HG03060 (cell line): ENCODE data around the gene RTP5.

Experiments
- ATAC-seq: cut with Tn5 transposase; IDR thresholded peaks from one replicate; pipeline ENCODE4 v1.9.1; 2021; ENCODE audit warnings: low read depth, moderate number of reproducible peaks; ENCODE audit not compliant: unreplicated experiment

The RTP5 gene

DNA sequence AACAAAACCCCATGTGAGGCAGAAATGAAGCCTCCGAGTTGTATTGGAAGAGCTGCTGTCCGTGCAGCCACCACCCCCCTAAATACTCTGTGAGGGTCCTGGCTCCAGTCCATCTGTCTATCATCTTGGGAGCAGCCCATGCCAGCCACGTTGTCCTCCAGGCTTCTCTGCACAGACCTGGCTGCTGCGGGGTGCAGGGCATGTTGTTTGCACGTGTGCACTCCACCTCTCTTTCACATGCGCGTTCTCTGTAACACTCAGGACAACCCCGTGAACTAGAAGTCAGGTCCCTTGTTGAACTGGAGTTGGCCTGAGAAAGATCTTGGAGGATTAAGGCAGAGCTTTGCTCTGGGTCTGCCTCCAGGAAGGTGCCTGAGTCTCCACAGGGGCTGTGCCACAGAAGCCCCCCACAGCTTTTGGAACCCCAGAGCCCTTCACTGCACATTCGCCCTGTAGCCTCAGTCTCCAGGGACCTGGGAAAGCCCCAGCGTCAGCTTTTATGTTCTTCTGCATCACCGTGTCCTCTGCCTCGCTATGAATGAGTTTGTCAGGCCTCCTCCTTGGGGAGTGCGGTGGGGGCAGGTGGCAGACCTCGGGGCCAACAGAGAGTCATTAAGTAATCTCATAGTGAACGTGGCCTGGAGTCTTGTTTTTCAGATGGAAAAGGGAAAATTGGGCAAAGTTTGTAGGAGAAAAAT lies 16.6 kb downstream of the RTP5 start:
- no peak for ATAC-seq

DNA sequence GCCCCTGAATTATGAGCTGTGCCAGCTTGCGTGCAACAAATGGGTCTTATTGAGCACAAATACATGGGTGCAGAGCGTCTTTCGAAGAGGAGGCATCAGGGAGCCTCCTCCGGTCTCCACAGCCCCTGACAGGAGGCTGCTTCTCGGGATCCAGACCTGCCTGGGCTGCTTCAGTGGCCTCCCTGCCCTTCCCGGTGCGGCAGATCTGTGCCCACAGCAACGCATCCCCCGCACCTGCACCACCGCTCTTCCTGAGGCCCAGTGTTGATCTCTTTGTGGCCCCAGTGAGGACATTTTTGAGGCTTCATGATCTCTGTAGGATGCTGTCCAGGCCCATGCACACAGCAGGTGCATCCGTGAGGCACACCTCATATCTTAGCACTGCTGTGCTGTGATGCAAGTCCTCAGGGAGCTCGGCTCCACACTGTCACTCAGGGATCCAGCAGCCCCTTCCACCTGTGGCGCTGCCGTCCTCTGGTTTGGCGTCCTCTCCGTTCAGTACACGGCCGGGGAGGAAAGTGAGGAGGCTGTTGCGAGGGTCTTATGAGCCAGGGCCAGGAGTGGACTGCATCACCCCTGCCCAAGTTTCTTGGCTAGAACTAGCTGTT lies 17.4 kb downstream of the RTP5 start:
- ATAC-seq = no peak

DNA sequence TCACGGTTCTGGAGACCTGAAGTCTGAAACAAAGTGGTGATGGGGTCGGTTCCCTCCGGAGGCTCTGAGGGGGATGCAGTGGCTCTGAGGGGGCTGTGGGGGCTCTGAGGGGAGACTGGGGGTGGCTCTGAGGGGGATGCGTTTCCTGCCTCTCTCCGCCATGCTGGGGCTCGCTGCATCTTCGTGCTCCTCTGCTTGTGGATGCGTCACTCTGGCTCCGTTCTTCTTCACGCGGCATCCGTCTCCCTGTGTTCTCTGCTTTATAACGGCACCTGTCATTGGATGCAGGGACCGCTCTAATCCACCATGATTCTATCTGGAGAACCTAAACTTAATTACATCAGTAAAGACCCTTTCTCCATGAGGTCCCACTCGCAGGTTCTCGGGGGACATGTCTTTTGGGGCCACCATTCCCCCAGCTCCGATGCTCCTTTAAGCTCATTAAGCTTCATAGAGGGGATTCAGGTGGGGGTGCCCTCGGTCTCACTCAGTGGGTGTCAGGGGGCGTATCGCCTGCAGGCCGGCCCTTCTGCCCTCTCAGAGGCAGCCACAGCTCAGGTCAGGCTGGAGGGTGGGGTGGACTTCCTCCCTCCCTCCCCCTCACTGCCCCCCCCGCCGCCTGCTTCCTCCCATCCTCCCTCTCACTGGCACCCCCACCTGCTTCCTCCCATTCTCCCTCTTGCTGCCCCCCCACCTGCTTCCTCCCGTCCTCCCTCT lies 18.4 kb downstream of the RTP5 start:
- no peak for ATAC-seq

DNA sequence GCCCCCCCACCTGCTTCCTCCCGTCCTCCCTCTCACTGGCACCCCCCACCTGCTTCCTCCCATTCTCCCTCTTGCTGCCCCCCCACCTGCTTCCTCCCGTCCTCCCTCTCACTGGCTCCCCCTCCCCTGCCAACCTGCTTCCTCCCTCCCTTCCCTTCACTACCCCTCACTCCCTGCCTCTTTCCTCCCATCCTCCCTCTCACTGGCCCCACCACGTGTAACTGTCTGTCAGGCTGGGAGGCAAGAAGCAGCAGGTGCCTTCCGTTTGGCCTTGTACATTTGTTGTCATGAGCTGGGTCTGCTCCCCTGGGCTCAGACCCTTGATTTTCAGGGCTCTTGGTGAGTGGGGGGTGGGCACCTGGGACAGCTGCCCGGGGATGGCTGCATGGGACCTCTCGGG lies 19.1 kb downstream of the RTP5 start:
- ATAC-seq = no peak

DNA sequence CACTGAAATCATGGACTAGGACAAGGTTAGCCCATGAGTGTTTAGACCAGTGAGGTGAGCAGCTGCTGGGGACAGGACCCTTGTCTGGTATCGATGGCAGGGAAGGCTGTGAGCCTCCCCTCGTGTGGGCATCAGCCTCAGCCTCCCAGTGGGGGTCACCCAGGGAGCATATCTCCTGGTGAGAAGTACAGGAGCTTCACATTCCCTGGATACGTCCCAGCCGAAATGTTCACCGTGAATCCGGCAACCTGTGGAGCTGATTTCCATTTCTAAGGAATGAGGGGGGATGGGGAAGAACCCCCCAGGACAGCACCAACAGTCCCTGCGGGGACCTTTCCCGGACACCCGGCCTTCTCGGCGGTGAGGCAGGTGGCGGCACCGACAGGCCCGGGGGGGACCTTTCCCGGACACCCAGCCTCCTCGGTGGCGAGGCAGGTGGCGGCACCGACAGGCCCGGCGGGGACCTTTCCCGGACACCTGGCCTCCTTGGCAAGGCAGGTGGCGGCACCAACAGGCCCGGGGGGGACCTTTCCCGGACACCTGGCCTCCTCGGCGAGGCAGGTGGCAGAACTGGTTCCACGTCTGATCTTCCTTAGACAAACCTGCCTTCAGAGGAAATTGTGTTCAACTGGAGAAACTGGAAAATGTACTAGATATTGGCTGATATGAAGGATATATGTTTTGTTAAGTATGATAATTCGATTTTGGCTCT lies 21.2 kb downstream of the RTP5 start:
- ATAC-seq = no peak

DNA sequence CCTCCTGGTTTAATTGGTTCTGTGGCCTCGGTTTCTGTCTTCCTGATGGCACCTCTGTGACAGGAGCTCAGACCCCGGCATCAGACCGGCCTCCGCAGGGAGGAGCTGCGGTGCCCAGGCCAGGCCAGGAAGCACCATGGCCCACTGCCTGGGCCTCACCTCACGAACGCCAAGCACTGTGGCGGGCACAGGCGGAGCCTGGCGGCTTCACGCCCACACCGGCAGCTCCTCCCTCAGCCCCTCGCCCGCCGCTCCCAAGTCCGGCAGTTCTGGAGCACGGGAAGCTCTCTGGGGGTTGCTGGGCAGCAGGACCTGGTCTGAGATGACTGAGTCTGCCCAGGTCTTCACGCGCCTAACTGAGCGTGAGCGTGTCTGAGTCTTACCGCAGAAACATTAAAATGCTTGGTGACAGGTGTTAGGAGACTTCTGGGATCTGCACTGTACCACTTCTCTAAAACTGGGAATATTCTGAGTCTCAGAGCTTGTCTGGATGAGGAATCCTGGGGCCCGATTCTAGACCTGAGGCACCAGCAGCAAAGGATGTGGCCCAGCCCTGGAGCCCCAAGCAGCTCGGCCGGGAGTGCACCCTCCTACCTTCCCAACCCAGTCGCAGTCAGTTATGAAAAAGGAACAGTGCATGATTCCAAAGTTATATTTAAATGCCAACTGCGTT lies 21.9 kb downstream of the RTP5 start:
- ATAC-seq = no peak

DNA sequence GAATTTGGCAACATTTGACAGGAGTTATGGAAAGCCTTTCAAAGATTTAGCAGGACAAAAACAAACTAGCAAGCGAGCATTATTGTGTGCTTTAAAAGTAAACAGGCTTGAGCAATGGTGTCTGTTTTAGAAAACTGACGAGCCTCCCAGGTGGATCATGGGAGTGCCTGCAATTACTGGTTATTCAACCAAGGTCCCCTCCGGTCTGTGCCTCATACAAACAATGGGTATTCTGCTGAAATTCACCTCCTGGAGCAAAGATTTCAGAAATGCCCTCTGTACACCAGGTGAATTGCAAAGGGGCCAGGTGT lies 22.4 kb downstream of the RTP5 start:
- no peak for ATAC-seq

DNA sequence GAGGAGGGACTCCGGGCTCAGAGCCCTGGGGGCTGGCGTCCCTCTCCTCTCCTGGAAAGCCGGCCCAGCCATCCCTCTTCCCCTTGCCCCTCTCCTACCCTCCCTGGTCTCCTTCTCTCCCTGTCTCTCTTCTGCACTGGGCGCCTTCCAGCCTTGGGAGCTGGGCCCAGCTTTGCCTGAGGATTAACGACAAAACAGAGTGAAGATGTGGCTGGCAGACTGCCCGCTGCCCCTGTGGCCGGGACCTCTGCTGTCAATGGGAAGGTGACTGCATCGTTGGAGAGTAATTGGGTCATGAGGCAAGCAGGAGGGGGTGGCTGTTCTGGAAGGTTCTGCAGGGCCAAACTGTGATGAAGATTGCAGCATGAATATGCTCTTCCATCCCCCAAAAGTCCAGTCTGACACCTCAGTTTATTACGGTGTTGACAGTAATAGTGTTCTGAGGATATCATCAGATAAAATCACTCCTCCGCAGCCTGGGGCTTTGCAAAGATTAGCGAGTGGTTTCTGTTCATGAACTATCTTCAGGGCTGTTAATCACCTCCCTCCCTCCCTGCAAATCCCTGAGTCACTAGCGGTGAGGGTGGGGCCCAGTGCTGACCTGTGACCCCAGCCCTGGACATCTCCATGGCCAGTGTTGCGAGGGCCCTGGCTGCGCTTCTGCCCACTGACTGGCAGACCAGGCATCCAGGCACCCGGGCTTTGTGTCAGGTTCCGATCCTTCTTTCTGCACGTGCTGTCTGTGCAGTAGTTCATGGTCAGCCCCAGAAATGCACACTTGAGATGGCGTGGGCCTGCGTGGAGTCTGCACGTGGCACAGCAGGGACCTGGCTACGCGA lies 23.0 kb downstream of the RTP5 start:
- no peak for ATAC-seq

DNA sequence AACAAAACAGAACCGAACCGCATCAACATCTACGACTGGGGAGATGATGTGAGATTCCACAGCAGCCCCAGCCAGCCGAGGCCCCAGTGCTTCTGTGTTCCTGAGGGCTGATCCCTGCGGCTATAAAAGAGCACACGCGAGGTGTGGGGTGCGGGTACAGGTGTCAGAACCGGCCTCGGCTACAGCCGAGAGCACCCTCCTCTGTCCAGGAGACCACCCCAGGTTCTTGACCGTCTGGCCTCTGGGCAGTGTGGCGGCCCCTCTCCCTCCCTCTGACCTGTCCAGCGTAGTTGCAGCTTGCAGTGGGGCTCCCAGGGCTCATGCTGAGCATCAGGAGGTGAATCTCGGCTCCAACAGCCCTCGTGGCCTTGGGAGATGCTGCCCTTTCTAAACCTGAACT lies 23.7 kb downstream of the RTP5 start:
- no peak for ATAC-seq

DNA sequence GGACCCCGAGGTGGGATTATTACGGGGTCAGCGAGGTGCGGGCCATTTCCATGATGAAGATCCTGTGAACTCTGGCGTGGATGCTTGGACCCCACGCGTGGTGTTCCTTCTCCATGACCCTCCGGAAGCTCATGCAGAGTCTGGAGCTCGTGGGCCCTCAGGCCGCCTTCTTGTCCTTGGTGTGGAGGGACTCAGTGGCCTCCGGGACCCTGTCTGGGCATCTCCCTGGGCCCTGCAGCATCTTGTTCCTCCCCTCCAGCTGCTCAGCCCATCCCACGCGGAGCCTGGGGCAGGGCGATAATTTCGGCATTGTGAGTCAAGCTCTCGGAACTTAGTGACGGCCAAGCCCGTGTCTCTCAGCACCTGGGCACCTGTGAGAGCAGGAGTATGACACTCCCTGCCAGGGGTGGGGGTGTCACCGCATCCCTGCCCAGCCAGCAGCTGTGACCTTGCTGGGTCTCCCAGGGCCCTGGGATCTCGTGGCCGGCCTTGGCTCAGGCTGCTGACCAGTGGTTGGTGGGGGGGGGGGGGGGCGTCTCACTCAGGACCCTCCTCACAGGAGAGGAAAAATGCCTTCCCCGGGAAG lies 24.6 kb downstream of the RTP5 start:
- no peak for ATAC-seq

DNA sequence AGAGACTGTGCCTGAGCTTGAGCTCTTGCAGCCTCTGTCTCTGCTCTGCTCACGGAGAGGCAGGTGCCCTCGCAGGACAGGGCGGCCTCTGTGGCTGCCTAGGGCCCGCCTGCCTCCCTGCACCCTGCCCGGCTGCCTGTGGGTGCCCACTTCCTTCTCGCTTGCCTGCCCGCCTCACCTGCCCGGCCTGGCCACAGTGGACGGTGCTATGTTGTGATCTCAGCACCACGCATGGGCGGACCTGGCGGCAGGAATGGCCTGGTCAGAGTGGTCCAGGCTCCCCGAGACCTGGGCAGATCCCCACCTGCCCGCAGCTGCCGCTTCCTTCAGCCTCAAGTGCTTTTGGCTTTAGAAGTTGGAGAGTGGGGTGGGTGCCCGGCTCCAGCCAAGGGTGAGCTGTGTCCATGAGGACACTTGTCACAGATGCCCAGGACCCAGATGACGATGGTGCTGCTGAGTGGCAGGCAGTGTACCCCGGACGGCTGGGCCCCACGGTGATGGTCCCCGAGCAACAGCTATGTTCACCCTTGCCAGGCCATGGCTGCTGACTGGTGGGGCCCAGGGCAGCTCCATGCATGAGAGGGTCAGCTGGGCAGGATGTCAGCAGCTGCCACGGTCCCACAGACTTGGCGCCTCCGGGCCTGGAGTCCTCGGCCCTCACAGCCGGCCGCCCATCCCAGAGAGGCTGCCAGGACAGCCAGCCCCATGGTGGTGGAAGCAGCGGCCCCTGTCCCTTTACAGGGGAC lies 25.3 kb downstream of the RTP5 start:
- ATAC-seq = no peak

DNA sequence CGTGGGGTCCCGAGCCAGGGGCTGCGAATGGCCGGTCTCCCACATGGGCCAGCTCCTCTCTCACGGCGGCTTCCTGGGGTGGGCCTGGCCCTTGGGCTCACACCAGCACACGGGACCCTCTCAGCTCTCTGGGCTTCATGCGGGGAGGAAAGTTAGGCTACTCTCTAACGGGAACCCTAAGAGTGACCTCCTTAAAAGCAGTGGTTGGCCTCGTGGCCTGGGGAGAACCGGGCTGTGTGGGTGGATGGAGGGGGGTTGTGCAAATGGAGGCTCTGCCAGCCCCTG lies 25.8 kb downstream of the RTP5 start:
- no peak for ATAC-seq

DNA sequence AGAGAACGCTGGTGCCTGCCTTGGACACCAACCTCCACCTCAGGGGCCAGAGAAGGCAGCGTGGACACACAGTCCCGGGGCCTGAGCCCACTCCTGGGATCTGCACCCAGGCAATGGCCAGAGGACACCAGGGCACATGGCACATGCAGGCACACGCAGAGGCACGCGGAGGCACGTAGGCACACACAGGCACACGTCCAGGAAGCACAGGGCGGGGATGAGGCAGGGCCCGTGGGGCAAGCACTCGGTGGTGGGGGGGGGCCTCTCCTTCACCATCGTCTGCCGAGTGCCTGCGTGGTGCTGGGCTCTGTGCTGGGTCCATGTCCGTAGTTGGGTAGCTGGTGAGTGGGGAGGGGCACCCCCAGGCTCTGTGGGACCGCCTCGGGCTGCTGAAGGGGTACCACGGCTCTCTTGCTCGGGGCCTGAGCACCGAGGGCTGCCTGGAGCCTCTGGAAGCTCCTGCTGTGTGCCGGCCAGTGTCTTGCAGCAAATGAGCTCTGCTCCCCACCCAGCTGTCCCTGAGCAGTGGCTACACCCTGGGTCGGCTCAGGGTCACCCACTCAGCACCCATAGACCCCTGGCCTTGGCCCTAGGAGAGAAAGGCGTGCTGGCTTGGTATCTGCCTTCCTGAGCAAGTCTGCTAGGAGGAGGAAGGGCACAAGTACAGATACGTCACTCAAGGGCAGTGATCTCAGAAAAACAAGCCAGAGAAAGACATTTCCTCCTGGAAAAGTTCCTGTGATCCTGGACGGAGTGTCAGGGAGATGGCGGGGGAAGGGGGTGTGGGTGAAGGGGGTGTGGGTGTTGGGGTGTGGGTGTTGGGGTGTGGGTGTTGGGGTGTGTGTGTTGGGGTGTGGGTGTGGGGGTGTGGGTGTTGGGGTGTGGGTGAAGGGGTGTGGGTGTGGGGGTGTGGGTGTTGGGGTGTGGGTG lies 26.4 kb downstream of the RTP5 start:
- ATAC-seq = no peak

DNA sequence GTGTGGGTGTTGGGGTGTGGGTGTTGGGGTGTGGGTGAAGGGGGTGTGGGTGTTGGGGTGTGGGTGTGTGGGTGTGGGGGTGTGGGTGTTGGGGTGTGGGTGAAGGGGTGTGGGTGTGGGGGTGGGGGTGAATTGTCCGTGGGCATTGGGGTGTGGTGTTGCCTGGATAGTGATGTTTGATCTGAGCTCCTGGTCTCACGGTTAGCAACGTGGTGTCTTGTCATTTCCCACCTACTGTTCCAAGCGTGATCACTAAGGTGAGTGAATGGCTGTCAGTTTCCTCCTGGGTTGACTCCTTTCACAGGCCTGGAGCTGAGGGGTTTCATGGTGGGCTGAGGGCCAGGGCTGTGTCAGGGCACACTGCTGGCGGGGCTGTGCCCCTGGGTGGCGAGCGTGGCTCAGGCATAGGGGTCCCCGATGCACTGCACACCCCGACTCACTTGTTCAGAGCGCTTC lies 27.2 kb downstream of the RTP5 start:
- no peak for ATAC-seq

DNA sequence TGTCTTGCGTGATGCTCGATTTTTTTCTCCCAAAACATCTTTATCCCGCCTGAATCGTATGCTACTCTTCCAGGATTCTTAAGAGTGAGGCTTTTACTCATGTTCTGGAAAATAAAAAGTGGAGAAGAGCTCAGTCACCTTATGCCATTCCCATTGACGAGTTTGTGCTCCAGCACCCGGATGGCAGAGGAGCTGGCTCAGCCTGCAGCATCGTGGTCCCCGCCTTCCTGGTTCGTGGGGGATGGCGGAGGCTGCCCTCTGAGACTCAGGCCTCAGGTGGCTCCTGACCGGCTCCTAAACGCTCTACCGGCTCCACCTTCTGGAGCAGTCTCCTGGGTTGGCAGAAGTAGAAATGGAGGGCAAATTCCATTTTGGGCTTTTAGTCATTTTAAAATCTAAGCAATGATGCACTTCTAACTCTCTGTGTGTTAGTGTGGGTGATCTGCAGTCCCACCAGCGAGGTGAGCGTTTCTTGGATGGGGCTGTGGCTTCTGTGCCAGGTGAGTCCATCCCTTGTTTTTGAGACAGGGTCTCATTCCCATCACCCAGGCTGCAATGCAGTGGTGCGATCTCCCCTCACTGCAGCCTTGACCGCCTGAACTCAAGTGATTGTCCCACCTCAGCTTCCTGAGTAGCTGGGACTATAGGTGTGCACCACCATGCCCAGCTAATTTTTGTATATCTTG lies 27.8 kb downstream of the RTP5 start:
- ATAC-seq = no peak

DNA sequence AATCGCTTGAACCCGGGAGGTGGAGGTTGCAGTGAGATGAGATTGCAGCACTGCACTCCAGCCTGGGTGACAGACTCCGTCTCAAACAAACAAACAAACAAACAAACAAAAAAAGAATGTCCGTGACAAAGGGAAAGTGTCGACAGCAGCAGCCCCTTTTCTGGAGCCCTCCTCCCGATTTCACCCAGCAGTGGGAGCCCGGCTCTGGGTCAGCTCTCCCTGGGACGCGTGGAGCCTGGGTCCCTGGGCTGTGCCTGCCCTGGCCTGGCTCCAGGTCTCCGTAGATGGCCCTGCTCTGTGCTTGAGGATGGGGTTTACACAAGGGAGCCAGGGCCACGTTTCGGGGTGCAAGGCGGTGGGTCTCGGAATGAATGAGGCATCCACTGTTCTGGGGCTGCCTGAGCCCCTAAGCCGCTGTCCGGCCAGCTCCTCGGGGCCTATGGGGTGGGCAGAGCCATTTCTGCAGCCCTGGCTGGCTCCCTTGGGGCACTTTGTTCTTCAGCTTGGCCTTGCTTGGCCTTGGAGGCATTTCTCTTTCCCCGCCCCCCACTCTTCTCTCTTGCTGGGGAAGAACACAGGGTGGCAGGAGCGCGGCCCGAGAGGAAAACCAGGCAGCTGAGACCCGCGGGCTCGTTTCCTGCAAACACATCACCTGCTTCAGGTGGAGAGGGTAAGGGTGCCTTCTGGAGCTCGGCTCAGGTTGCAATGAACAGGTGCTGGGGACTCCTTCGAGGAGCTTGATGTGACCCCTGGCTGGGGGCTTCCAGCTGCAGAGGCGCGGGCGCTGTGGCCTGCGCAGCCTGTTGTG lies 29.1 kb downstream of the RTP5 start:
- no peak for ATAC-seq
